K562 (cell line): ENCODE results near the gene SYT7. TPM values are rescaled to one million over a fixed set of nuclear protein-coding genes. Genes with fewer than 3 reads are reported as not detected.

Experiments used
- ARHGAP35 ChIP-seq: fragments of 450-650 bp; IDR thresholded peaks from 2 replicates; pipeline ENCODE4 v1.6.1; 2018; ENCODE audit not compliant: partially characterized antibody
- ARID3A ChIP-seq: IDR thresholded peaks from 2 replicates; pipeline ENCODE4 v1.6.1; 2012; ENCODE audit warnings: low read depth, low read length, improper control_type of control experiment, borderline replicate concordance
- BHLHE40 ChIP-seq: IDR thresholded peaks from 2 replicates; pipeline ENCODE4 v1.6.1; 2011; ENCODE audit warnings: low read length, improper control_type of control experiment
- CBFA2T2 ChIP-seq: fragments of 450-650 bp; conservative IDR thresholded peaks from 2 replicates; pipeline ENCODE4 v1.6.1; 2017; ENCODE audit warnings: mild to moderate bottlenecking
- CREB3 ChIP-seq: fragments of 450-650 bp; conservative IDR thresholded peaks from 2 replicates; pipeline ENCODE4 v1.6.1; 2016; ENCODE audit warnings: missing genetic modification characterization, low read depth, mild to moderate bottlenecking, missing compliant biosample characterization, moderate library complexity
- ELF4 ChIP-seq: fragments of 450-650 bp; formaldehyde crosslinking; IDR thresholded peaks from 2 replicates; pipeline ENCODE4 v1.4.0; 2022; ENCODE audit warnings: missing genetic modification characterization
- ESRRA ChIP-seq: fragments of 450-650 bp; IDR thresholded peaks from 2 replicates; pipeline ENCODE4 v1.6.1; 2014; ENCODE audit warnings: low read depth, mild to moderate bottlenecking, moderate library complexity, borderline replicate concordance
- KLF10 ChIP-seq: fragments of 250-450 bp; sonication (Bioruptor Pico); IDR thresholded peaks from 2 replicates; pipeline ENCODE4 v1.6.1; 2021; ENCODE audit warnings: matching md5 sums
- MAFF ChIP-seq: IDR thresholded peaks from 2 replicates; pipeline ENCODE4 v1.6.1; 2012; ENCODE audit warnings: low read length, improper control_type of control experiment
- MYC ChIP-seq, 2 experiments: fragments of 250-450 bp in 1 of 2; sonication (Bioruptor Pico) in 1 of 2; IDR thresholded peaks; 2 replicates each; pipeline versions ENCODE4 v1.5.1 to v1.6.1; 2012 to 2021; ENCODE audit warnings: low read depth in 2 of 2, borderline replicate concordance in 1 of 2, improper control_type of control experiment in 1 of 2, low read length in 1 of 2, mild to moderate bottlenecking in 1 of 2, moderate library complexity in 1 of 2
- NR1H2 ChIP-seq: sonication (generic); formaldehyde crosslinking; IDR thresholded peaks from 2 replicates; pipeline ENCODE4 v1.4.0; 2020; ENCODE audit warnings: mild to moderate bottlenecking, missing genetic modification reagents
- TAF7 ChIP-seq: fragments of 450-650 bp; IDR thresholded peaks from 2 replicates; pipeline ENCODE4 v1.6.1; 2016; ENCODE audit warnings: missing genetic modification characterization, missing compliant biosample characterization
- TEAD2 ChIP-seq: fragments of 450-650 bp; IDR thresholded peaks from 2 replicates; pipeline ENCODE4 v1.6.1; 2016; ENCODE audit warnings: missing genetic modification characterization, control low read depth, missing compliant biosample characterization
- XRCC3 ChIP-seq: fragments of 450-650 bp; IDR thresholded peaks from 2 replicates; pipeline ENCODE4 v1.6.1; 2017; ENCODE audit warnings: mild to moderate bottlenecking, moderate library complexity
- ZFX ChIP-seq: sonication (generic); formaldehyde crosslinking; IDR thresholded peaks from 2 replicates; pipeline ENCODE4 v1.8.0; 2022; ENCODE audit warnings: mild to moderate bottlenecking, missing genetic modification reagents, moderate library complexity
- ZKSCAN8 ChIP-seq: fragments of 200-800 bp; sonication (Bioruptor generic); IDR thresholded peaks from 2 replicates; pipeline ENCODE4 v1.6.1; 2016; ENCODE audit warnings: missing genetic modification characterization, missing compliant biosample characterization
- ZNF12 ChIP-seq: sonication (generic); formaldehyde crosslinking; IDR thresholded peaks from 2 replicates; pipeline ENCODE4 v1.4.0; 2020; ENCODE audit warnings: mild to moderate bottlenecking, missing genetic modification reagents
- ZNF165 ChIP-seq: fragments of 250-450 bp; sonication (Bioruptor Pico); IDR thresholded peaks from 2 replicates; pipeline ENCODE4 v1.4.0; 2020; ENCODE audit warnings: borderline replicate concordance
- ZNF175 ChIP-seq: fragments of 200-800 bp; sonication (Bioruptor generic); IDR thresholded peaks from 2 replicates; pipeline ENCODE4 v1.6.1; 2016; ENCODE audit warnings: low read depth, mild to moderate bottlenecking, missing genetic modification characterization, missing compliant biosample characterization
- ZNF583 ChIP-seq: fragments of 250-450 bp; sonication (Bioruptor Pico); IDR thresholded peaks from 2 replicates; pipeline ENCODE4 v1.4.0; 2020
- ZNF717 ChIP-seq: fragments of 250-450 bp; sonication (Bioruptor Pico); IDR thresholded peaks from 2 replicates; pipeline ENCODE4 v1.5.0; 2021
- ZNF740 ChIP-seq, 3 experiments: fragments of 200-800 bp in 1 of 3; sonication (Bioruptor generic) in 1 of 3; sonication (generic) in 1 of 3; formaldehyde crosslinking in 1 of 3; IDR thresholded peaks; 2 replicates each; pipeline versions ENCODE4 v1.6.1 to v1.8.0; 2016 to 2022; ENCODE audit warnings: mild to moderate bottlenecking in 2 of 3, missing compliant biosample characterization in 2 of 3, missing genetic modification characterization in 2 of 3, missing genetic modification reagents in 1 of 3
- polyA plus RNA-seq, 8 experiments: library from polyadenylated mRNA; depleted of rRNA in 4 of 8; stranded (reverse) in 5 of 8; unstranded in 3 of 8; fragments of >200 nt; fragmentation: Nextera tagmentation in 2 of 8; fragmentation: Illumina TruSeq in 1 of 8; extraction: Ambion mirVana in 2 of 8; extraction: Trizol in 1 of 8; gene quantifications; 2 replicates each; pipeline versions ENCODE4 v1.2.1 to v1.2.3, GENCODE V29; 2011 to 2014; ENCODE audit warnings: inconsistent platforms in 1 of 8, missing spikeins in 1 of 8
- total RNA-seq, 7 experiments: library from RNA; depleted of rRNA in 6 of 7; stranded (reverse); fragments of >200 nt in 6 of 7; fragmentation: Illumina TruSeq in 2 of 7; extraction: Trizol in 2 of 7; gene quantifications; 2 replicates each; pipeline versions ENCODE4 v1.2.1 to v1.2.3, GENCODE V29; 2011 to 2021; ENCODE audit warnings: low replicate concordance in 1 of 7
- TF ChIP-seq, protein P1 (sequence below): fragments of 250-450 bp; sonication (Bioruptor Pico); IDR thresholded peaks from 2 replicates; pipeline ENCODE4 v1.8.0; 2022; ENCODE audit warnings: inconsistent platforms

The SYT7 gene
- total and polyA plus RNA-seq, 9 of the 15 experiments (the other 6 are each of a cell fraction or from before 2014, with no cell fraction given) = 0.01 to 0.51 (median 0.16) TPM; not detected in 1

DNA sequence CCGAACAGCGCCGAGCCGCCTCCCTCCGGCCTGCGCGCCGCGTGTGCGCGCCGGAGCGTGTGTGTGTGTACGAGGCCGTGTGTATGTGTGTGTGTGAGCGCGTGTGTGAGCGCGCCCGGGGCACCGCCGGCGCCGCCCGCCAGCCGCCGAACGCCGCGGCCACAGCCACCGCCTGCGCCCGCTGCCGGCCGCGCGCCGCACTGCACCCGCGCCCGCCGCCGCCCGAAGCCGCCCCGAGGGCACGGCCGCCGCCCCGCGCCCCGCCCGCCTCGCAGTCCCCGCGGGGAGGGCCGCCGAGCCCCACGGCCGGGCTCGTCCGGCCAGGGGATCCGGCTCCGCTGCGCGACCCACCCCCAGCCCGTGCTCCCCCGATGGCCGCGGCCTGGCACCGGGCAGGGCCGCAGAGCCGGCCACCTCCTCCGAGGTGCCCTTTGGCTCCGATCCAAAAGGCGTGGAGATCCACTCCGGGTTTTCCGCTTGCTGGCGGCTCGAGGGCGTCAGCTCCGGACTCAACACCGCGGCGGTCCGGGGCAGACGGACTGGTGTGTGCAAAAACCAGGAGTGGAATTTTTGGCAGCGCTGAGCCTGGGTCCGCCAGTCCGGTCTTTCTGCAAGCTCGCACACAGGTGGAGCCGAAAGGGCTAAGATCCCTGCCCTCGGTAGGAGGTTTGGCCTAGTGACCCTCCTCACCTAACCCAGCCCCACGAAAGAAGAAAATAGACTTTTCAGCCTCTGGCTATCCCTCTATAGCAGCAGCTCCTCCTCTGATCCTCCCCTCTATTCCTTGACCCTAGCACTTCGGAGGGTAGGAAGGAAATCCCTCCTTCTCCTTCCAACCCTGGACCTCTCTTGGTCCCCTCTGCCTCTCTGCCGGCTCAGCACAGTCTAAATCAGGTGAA lies at the start of gene SYT7 (continued):
- TF ChIP-seq, protein P1, sequence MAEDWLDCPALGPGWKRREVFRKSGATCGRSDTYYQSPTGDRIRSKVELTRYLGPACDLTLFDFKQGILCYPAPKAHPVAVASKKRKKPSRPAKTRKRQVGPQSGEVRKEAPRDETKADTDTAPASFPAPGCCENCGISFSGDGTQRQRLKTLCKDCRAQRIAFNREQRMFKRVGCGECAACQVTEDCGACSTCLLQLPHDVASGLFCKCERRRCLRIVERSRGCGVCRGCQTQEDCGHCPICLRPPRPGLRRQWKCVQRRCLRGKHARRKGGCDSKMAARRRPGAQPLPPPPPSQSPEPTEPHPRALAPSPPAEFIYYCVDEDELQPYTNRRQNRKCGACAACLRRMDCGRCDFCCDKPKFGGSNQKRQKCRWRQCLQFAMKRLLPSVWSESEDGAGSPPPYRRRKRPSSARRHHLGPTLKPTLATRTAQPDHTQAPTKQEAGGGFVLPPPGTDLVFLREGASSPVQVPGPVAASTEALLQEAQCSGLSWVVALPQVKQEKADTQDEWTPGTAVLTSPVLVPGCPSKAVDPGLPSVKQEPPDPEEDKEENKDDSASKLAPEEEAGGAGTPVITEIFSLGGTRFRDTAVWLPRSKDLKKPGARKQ (CRISPR knock-in tag) = no peak
- no peak for TF ChIP-seq ZNF175 (CRISPR knock-in tag)
- no peak for TF ChIP-seq ZFX (CRISPR knock-in tag)
- TF ChIP-seq ESRRA = peak; percentile 54; the same call in 1 of the 2 replicates
- 0 out of 2 replicates have a peak, but pooled peaks have one; percentile 67 for TF ChIP-seq ZNF12 (CRISPR knock-in tag)
- no peak for TF ChIP-seq CBFA2T2
- TF ChIP-seq KLF10 (CRISPR knock-in tag) = no peak
- no peak for TF ChIP-seq ARHGAP35
- no peak for TF ChIP-seq MAFF
- TF ChIP-seq ARID3A = no peak
- no peak for TF ChIP-seq ZNF583 (CRISPR knock-in tag)
- no peak for TF ChIP-seq NR1H2
- TF ChIP-seq BHLHE40 = peak; percentile 36; the same call in 1 of the 2 replicates
- TF ChIP-seq ZNF717 (CRISPR knock-in tag) = no peak
- no peak for TF ChIP-seq TAF7 (tag)
- no peak for TF ChIP-seq ZKSCAN8 (CRISPR knock-in tag)
- TF ChIP-seq MYC (IDR thresholded peaks at IDR 0.05; ENCODE audit: low read depth, low read length) = no peak; the same call in 1 of the 2 replicates
- no peak for TF ChIP-seq MYC (CRISPR knock-in tag; IDR thresholded peaks at IDR 0.05; ENCODE audit: borderline replicate concordance, low read depth)
- no peak for TF ChIP-seq TEAD2 (tag)
- TF ChIP-seq CREB3 = no peak
- TF ChIP-seq XRCC3 = no peak
- TF ChIP-seq ELF4 (CRISPR knock-in tag) = no peak
- TF ChIP-seq ZNF165 (CRISPR knock-in tag) = no peak
- no peak for TF ChIP-seq ZNF740 (CRISPR knock-in tag; IDR thresholded peaks at IDR 0.05)
- no peak for TF ChIP-seq ZNF740 (tag; IDR thresholded peaks at IDR 0.05)
